Measurements from ENCODE around the gene LYSMD1.
A peak's percentile ranks its signal among the peaks of the same experiment; 100 is the strongest.

LYSMD1 gene

GRCh38 chr1:151167116-151167515, 1.4 kb upstream of the LYSMD1 start:
- Histone ChIP-seq H3K36me3 (replicated peaks; ENCODE audit: insufficient read depth, low read length) (no peaks in the 10 kb centered on the region), H3K27ac (ENCODE audit: low read length) (no peak overlapping the region), H3K9ac (ENCODE audit: low read length) (peak overlapping the region; percentile 77; the same call in 1 of the 2 replicates)

DNA sequence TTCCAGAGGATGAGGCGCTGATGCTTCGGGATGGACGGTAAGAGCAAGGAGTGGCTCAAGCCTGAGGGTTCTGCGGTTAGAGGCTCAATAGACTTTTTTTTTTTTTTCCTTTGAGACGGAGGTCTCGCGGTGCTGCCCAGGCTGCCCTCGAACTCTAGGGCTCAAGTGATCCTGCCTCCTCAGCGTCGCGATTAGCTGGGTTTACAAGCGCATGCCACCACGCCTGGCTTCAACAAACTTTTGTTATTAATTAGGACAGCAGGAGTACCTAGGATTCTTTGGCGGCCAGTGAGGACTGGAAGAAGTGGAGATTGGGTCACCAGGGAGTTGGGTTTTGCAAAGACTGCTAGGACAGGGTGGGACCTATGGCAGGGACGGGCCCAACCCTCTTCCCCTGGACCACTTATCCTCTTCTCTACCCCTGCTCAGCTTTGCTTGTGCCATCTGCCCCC, 829 bp upstream of the LYSMD1 start:
- Histone ChIP-seq H3K79me2 (ENCODE audit: low read length) (peaks cover 30% of the 10 kb centered on the region), H3K4me2 (ENCODE audit: low read depth, low read length) (peak overlapping the region; percentile 86), H3K27me3 (replicated peaks; ENCODE audit: insufficient read depth, low read length) (no peaks in the 10 kb centered on the region), H3K9ac (ENCODE audit: low read length) (peak overlapping the region; percentile 77), H3K9me3 (replicated peaks; ENCODE audit: insufficient read depth, low read length) (no peaks in the 10 kb centered on the region), H3F3A (ENCODE audit: insufficient read depth, low read length) (peaks cover 4% of the 10 kb centered on the region), H3K4me3 (ENCODE audit: low read length) (peak overlapping the region; percentile 86), H4K20me1 (ENCODE audit: insufficient read depth, low read length) (no peaks in the 10 kb centered on the region), H3K9me2 (replicated peaks; ENCODE audit: insufficient read depth, low read length) (no peaks in the 10 kb centered on the region), H3K36me3 (replicated peaks; ENCODE audit: insufficient read depth, low read length) (no peaks in the 10 kb centered on the region), H2AFZ (ENCODE audit: low read length) (peak overlapping the region; percentile 80), H3K27ac (ENCODE audit: low read length) (peak overlapping the region; percentile 51; the same call in 1 of the 2 replicates), H3K4me1 (ENCODE audit: low read length) (peaks cover 7% of the 10 kb centered on the region)
- DNase-seq = peak; percentile 50
- TF ChIP-seq CTCF (IDR thresholded peaks at IDR 0.05; ENCODE audit: low read length) (no peak), EZH2phosphoT487 (IDR thresholded peaks at IDR 0.05; ENCODE audit: low read length) (no peak)

More at GRCh38 chr1:151167116-151167515, 1.4 kb upstream of the LYSMD1 start:
- TF ChIP-seq CTCF (IDR thresholded peaks at IDR 0.05; ENCODE audit: low read length) = no peak
- TF ChIP-seq EZH2 (optimal IDR thresholded peaks at IDR 0.05; ENCODE audit: low read depth, low read length) = no peak
- no peak for TF ChIP-seq EZH2phosphoT487 (IDR thresholded peaks at IDR 0.05; ENCODE audit: low read length)
- Histone ChIP-seq H4K20me1 (ENCODE audit: insufficient read depth, low read length) (no peaks in the 10 kb centered on the region), H3K27me3 (replicated peaks; ENCODE audit: insufficient read depth, low read length) (no peaks in the 10 kb centered on the region), H3K4me3 (ENCODE audit: low read length) (peak overlapping the region; percentile 86), H3K4me1 (ENCODE audit: low read length) (peaks cover 7% of the 10 kb centered on the region), H3K4me2 (ENCODE audit: low read depth, low read length) (peak overlapping the region; percentile 86), H3K9me2 (replicated peaks; ENCODE audit: insufficient read depth, low read length) (no peaks in the 10 kb centered on the region), H3F3A (ENCODE audit: insufficient read depth, low read length) (peaks cover 4% of the 10 kb centered on the region), H2AFZ (ENCODE audit: low read length) (0 out of 2 replicates have a peak overlapping the region, but pooled peaks have one; percentile 80), H3K9me3 (replicated peaks; ENCODE audit: insufficient read depth, low read length) (no peaks in the 10 kb centered on the region), H3K79me2 (ENCODE audit: low read length) (peaks cover 30% of the 10 kb centered on the region)
- DNase-seq = no peak

- Histone ChIP-seq H3K4me2 (ENCODE audit: low read depth, low read length) (peak overlapping the region; percentile 91), H2AFZ (ENCODE audit: low read length) (peak overlapping the region; percentile 99), H3K36me3 (replicated peaks; ENCODE audit: insufficient read depth, low read length) (no peaks in the 10 kb centered on the region), H3K9me2 (replicated peaks; ENCODE audit: insufficient read depth, low read length) (no peaks in the 10 kb centered on the region), H3K4me1 (ENCODE audit: low read length) (peaks cover 7% of the 10 kb centered on the region), H3K79me2 (ENCODE audit: low read length) (peaks cover 30% of the 10 kb centered on the region), H3K27ac (ENCODE audit: low read length) (peak overlapping the region; percentile 6; the same call in 1 of the 2 replicates), H3K4me3 (ENCODE audit: low read length) (peak overlapping the region; percentile 86), H3F3A (ENCODE audit: insufficient read depth, low read length) (peaks cover 4% of the 10 kb centered on the region; the same call in 1 of the 2 replicates), H3K9ac (ENCODE audit: low read length) (peak overlapping the region; percentile 74), H4K20me1 (ENCODE audit: insufficient read depth, low read length) (no peaks in the 10 kb centered on the region), H3K9me3 (replicated peaks; ENCODE audit: insufficient read depth, low read length) (no peaks in the 10 kb centered on the region), H3K27me3 (replicated peaks; ENCODE audit: insufficient read depth, low read length) (no peaks in the 10 kb centered on the region)
- TF ChIP-seq CTCF (IDR thresholded peaks at IDR 0.05; ENCODE audit: low read length) = no peak
- TF ChIP-seq EZH2phosphoT487 (IDR thresholded peaks at IDR 0.05; ENCODE audit: low read length) = no peak
- TF ChIP-seq EZH2 (optimal IDR thresholded peaks at IDR 0.05; ENCODE audit: low read depth, low read length) = no peak
- no peak for DNase-seq
These were observed 393 bp downstream of the LYSMD1 start for GRCh38 chr1:151165281-151165737.
